GDM1 (cell line): ENCODE data around the gene SMARCA2.

Experiments used
- DNase-seq: peaks from one replicate; lab custom pipeline; 2025; lab: John Stamatoyannopoulos, UW

Gene SMARCA2

GRCh38 chr9:2016408-2017330 lies 1.5 kb downstream of the SMARCA2 start:
- peak; percentile 47 for DNase-seq

GRCh38 chr9:2017331-2018161 lies 2.4 kb downstream of the SMARCA2 start:
- DNase-seq: peak; percentile 81

- no peak for DNase-seq
Measured at GRCh38 chr9:2018162-2018643, 3.1 kb downstream of the SMARCA2 start.

- DNase-seq: no peak
Measured at GRCh38 chr9:2018764-2019558, 3.8 kb downstream of the SMARCA2 start.

- DNase-seq: no peak
Measured at GRCh38 chr9:2019723-2020122, 4.6 kb downstream of the SMARCA2 start.

GRCh38 chr9:2021731-2022130 lies 6.6 kb downstream of the SMARCA2 start:
- no peak for DNase-seq

- DNase-seq: no peak
Measured at GRCh38 chr9:2022560-2022959, 7.4 kb downstream of the SMARCA2 start.

- DNase-seq: no peak
Measured at GRCh38 chr9:2023042-2023441, 7.9 kb downstream of the SMARCA2 start.

- DNase-seq: peak; percentile 30
Measured at GRCh38 chr9:2023532-2023931, 8.4 kb downstream of the SMARCA2 start.

GRCh38 chr9:2024888-2025782 lies 10.0 kb downstream of the SMARCA2 start:
- DNase-seq: no peak

GRCh38 chr9:2026220-2026997 lies 11.3 kb downstream of the SMARCA2 start:
- no peak for DNase-seq

- DNase-seq: no peak
Measured at GRCh38 chr9:2027543-2028160, 12.5 kb downstream of the SMARCA2 start.

GRCh38 chr9:2028888-2029287 lies 13.7 kb downstream of the SMARCA2 start:
- DNase-seq: no peak

- DNase-seq: no peak
Measured at GRCh38 chr9:2029666-2030170, 14.6 kb downstream of the SMARCA2 start.

GRCh38 chr9:2032234-2032633 lies 17.1 kb downstream of the SMARCA2 start:
- no peak for DNase-seq

GRCh38 chr9:2036844-2037243 lies 21.7 kb downstream of the SMARCA2 start:
- DNase-seq: no peak

- no peak for DNase-seq
Measured at GRCh38 chr9:2039294-2040180, 24.4 kb downstream of the SMARCA2 start.

GRCh38 chr9:2040828-2041227 lies 25.7 kb downstream of the SMARCA2 start:
- no peak for DNase-seq
